ENCODE data around the gene APOBEC3B.
"Not testable (repeated sequence)": the region's sequence is repeated elsewhere in the genome, so short reads cannot be mapped to it uniquely, and the experiment has no call there.

APOBEC3B gene

GRCh38 chr22:39013942-39014722, 32.0 kb downstream of the APOBEC3B start, which contains the start of gene APOBEC3C:
APOBEC3C (plus strand) TSS chr22:39014257; CDS start chr22:39014363, 106 bp downstream.
- TF ChIP-seq, protein P1, sequence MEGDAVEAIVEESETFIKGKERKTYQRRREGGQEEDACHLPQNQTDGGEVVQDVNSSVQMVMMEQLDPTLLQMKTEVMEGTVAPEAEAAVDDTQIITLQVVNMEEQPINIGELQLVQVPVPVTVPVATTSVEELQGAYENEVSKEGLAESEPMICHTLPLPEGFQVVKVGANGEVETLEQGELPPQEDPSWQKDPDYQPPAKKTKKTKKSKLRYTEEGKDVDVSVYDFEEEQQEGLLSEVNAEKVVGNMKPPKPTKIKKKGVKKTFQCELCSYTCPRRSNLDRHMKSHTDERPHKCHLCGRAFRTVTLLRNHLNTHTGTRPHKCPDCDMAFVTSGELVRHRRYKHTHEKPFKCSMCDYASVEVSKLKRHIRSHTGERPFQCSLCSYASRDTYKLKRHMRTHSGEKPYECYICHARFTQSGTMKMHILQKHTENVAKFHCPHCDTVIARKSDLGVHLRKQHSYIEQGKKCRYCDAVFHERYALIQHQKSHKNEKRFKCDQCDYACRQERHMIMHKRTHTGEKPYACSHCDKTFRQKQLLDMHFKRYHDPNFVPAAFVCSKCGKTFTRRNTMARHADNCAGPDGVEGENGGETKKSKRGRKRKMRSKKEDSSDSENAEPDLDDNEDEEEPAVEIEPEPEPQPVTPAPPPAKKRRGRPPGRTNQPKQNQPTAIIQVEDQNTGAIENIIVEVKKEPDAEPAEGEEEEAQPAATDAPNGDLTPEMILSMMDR (conservative IDR thresholded peaks at IDR 0.05): no peak
- TF ChIP-seq ZFX (IDR thresholded peaks at IDR 0.05): no peak
- H3K27ac ChIP-seq: no peak within 1 kb of the TSS

GRCh38 chr22:39014723-39015121, 32.6 kb downstream of the APOBEC3B start:
- not testable (repeated sequence) for H3K27ac ChIP-seq

GRCh38 chr22:39016592-39016991, 34.4 kb downstream of the APOBEC3B start:
- TF ChIP-seq, protein P1 (conservative IDR thresholded peaks at IDR 0.05): no peak
- no peak for TF ChIP-seq ZFX (IDR thresholded peaks at IDR 0.05)

GRCh38 chr22:39017596-39018365, 35.6 kb downstream of the APOBEC3B start:
- TF ChIP-seq, protein P1 (conservative IDR thresholded peaks at IDR 0.05): no peak
- TF ChIP-seq ZFX (IDR thresholded peaks at IDR 0.05): no peak
- no peak overlapping the region for H3K27ac ChIP-seq

More at GRCh38 chr22:39016592-39016991, 34.4 kb downstream of the APOBEC3B start:
- no peak overlapping the region for H3K27ac ChIP-seq

DNA sequence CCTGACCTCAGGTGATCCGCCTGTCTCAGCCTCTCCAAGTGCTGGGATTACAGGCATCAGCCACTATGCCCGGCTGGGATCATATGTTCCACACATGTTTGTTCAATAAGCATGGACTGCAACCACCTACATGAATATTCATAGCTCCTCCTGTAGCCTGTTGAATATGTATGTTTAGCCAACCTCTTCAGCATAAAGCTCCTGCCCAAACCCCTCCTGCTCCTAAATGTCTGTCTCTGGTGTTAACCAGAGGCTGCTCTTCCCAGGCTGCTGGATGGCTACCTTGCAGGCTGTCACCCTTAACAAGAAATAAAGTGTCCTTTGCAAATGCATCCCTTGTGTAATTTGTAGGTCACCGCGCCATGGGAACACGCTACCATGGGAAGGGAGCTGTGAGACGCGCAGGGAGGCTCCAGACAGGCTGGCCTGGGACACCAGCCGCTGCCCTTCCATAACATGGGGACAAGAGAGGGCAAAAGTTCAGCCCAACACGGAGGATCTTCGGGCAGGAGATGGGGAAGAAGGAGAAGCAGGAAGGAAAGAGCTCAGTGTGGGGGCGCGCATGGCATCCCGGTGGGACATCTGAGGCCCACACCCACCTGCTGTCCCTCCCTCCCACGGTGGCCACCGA, 38.0 kb downstream of the APOBEC3B start:
- not testable (repeated sequence) for H3K27ac ChIP-seq

- TF ChIP-seq, protein P1 (conservative IDR thresholded peaks at IDR 0.05): no peak
- TF ChIP-seq ZFX (IDR thresholded peaks at IDR 0.05): no peak
- H3K27ac ChIP-seq: no peak overlapping the region
These were observed 39.6 kb downstream of the APOBEC3B start for GRCh38 chr22:39021552-39022250.

GRCh38 chr22:39024519-39025308, 42.6 kb downstream of the APOBEC3B start:
- no peak overlapping the region for H3K27ac ChIP-seq

More at GRCh38 chr22:39024519-39025308, 42.6 kb downstream of the APOBEC3B start:
- TF ChIP-seq ZFX (IDR thresholded peaks at IDR 0.05): no peak
- TF ChIP-seq, protein P1 (conservative IDR thresholded peaks at IDR 0.05): no peak

Data from C4-2B (cell line).